ENCODE results near the gene HAUS7. TPM values are rescaled to one million over a fixed set of nuclear protein-coding genes. Genes with fewer than 3 reads are reported as not detected.

Gene HAUS7
- total and polyA plus RNA-seq, 2 of the 8 experiments (the other 6 are each of a cell fraction or from before 2014, with no cell fraction given) = 45.4 to 54.0 TPM

- TF ChIP-seq CHD7 (IDR thresholded peaks at IDR 0.05; ENCODE audit: insufficient replicate concordance, low read length) = no peak
Observed at GRCh38 chrX:153473126-153473525, 2.8 kb upstream of the HAUS7 start (continued).
